ENCODE results near the gene ZDHHC7. TPM values are rescaled to one million over a fixed set of nuclear protein-coding genes. Genes with fewer than 3 reads are reported as not detected.

ZDHHC7 gene
- total and polyA plus RNA-seq, 9 of the 15 experiments (the other 6 are each of a cell fraction or from before 2014, with no cell fraction given), result 1.7 to 49.7 (median 37.4) TPM

- peak; percentile 68 for TF ChIP-seq PRDM10 (IDR thresholded peaks at IDR 0.05; ENCODE audit: partially characterized antibody)
- 0 out of 2 replicates have a peak, but pooled peaks have one; percentile 4 for TF ChIP-seq TAF7 (tag; IDR thresholded peaks at IDR 0.05)
- peak; percentile 41; the same call in 1 of the 2 replicates for TF ChIP-seq ZFX (CRISPR knock-in tag; IDR thresholded peaks at IDR 0.05)
- peak; percentile 42; the same call in 1 of the 2 replicates for TF ChIP-seq LARP7 (IDR thresholded peaks at IDR 0.05)
- no peak for TF ChIP-seq ASH1L (IDR thresholded peaks at IDR 0.05; ENCODE audit: borderline replicate concordance, low read depth, partially characterized antibody)
- peak in 1 of 2 experiments; percentile 77 for TF ChIP-seq AFF1 (IDR thresholded peaks at IDR 0.05; ENCODE audit: low read depth in 1 of 2, partially characterized antibody in 2 of 2)
- TF ChIP-seq LEF1 (IDR thresholded peaks at IDR 0.05), result 0 out of 2 replicates have a peak, but pooled peaks have one; percentile 0
- TF ChIP-seq CEBPG (CRISPR knock-in tag; IDR thresholded peaks at IDR 0.05), result 0 out of 2 replicates have a peak, but pooled peaks have one; percentile 2
- no peak for TF ChIP-seq CEBPG (tag; conservative IDR thresholded peaks at IDR 0.05 in 1 of 2, IDR thresholded peaks at IDR 0.05 in 1 of 2)
- TF ChIP-seq TFAP4 (CRISPR knock-in tag; IDR thresholded peaks at IDR 0.05; ENCODE audit: borderline replicate concordance), result 0 out of 2 replicates have a peak, but pooled peaks have one; percentile 18
- peak in 1 of 3 experiments; percentile 2 for TF ChIP-seq YY1 (IDR thresholded peaks at IDR 0.05; ENCODE audit: borderline replicate concordance in 1 of 3, control insufficient read depth in 1 of 3, extremely low read depth in 1 of 3, insufficient read depth in 3 of 3, insufficient read length in 1 of 3, insufficient replicate concordance in 2 of 3, low read depth in 1 of 3, low read length in 2 of 3)
- no peak for TF ChIP-seq DMBX1 (CRISPR knock-in tag; IDR thresholded peaks at IDR 0.05; ENCODE audit: borderline replicate concordance)
- peak; percentile 24 for TF ChIP-seq HNRNPLL (IDR thresholded peaks at IDR 0.05; ENCODE audit: low read depth, low read length, poor library complexity, severe bottlenecking)
- peak; percentile 65 for TF ChIP-seq SUPT5H (IDR thresholded peaks at IDR 0.05)
- TF ChIP-seq FOXJ3 (CRISPR knock-in tag; IDR thresholded peaks at IDR 0.05), result 0 out of 2 replicates have a peak, but pooled peaks have one; percentile 26
- 0 out of 2 replicates have a peak, but pooled peaks have one; percentile 79 for TF ChIP-seq TRIM25 (IDR thresholded peaks at IDR 0.05; ENCODE audit: borderline replicate concordance)
Observed at GRCh38 chr16:85011846-85012284, 530 bp upstream of the ZDHHC7 start (continued).

All from K562 (cell line).